GM21786 (cell line): ENCODE data around the gene ZNF212.
"Not testable (repeated sequence)": the region's sequence is repeated elsewhere in the genome, so short reads cannot be mapped to it uniquely, and the experiment has no call there.

Source experiments
- ATAC-seq: cut with Tn5 transposase; IDR thresholded peaks from one replicate; pipeline ENCODE4 v1.9.1; 2021; ENCODE audit not compliant: unreplicated experiment

Gene ZNF212

GRCh38 chr7:149252378-149252777 lies 12.9 kb downstream of the ZNF212 start:
- no peak for ATAC-seq

GRCh38 chr7:149253665-149254064 lies 14.2 kb downstream of the ZNF212 start:
- no peak for ATAC-seq

GRCh38 chr7:149254181-149254858 lies 14.9 kb downstream of the ZNF212 start:
- ATAC-seq: no peak

GRCh38 chr7:149255174-149255573 lies 15.7 kb downstream of the ZNF212 start:
- no peak for ATAC-seq

- ATAC-seq: no peak
Measured at GRCh38 chr7:149256568-149256967, 17.1 kb downstream of the ZNF212 start.

GRCh38 chr7:149257146-149257545 lies 17.7 kb downstream of the ZNF212 start:
- no peak for ATAC-seq

- no peak for ATAC-seq
Measured at GRCh38 chr7:149261316-149261828, 21.9 kb downstream of the ZNF212 start.

- peak; percentile 84 for ATAC-seq
Measured at GRCh38 chr7:149261829-149262617, 22.6 kb downstream of the ZNF212 start, which contains the start of gene ZNF783. Gene ZNF783 (plus strand): TSS chr7:149262196. CDS start chr7:149262334, 138 bp downstream.

GRCh38 chr7:149266451-149266850 lies 27.0 kb downstream of the ZNF212 start:
- no peak for ATAC-seq

- no peak for ATAC-seq
Measured at GRCh38 chr7:149267733-149268132, 28.3 kb downstream of the ZNF212 start.

GRCh38 chr7:149274424-149274823 lies 35.0 kb downstream of the ZNF212 start:
- ATAC-seq: not testable (repeated sequence)

GRCh38 chr7:149277871-149278270 lies 38.4 kb downstream of the ZNF212 start:
- ATAC-seq: no peak

GRCh38 chr7:149278396-149278795 lies 38.9 kb downstream of the ZNF212 start:
- ATAC-seq: no peak

- ATAC-seq: no peak
Measured at GRCh38 chr7:149279111-149279743, 39.8 kb downstream of the ZNF212 start.

GRCh38 chr7:149280151-149280550 lies 40.7 kb downstream of the ZNF212 start:
- no peak for ATAC-seq

- no peak for ATAC-seq
Measured at GRCh38 chr7:149280661-149281507, 41.4 kb downstream of the ZNF212 start.

- ATAC-seq: no peak
Measured at GRCh38 chr7:149281508-149282330, 42.3 kb downstream of the ZNF212 start.

- no peak for ATAC-seq
Measured at GRCh38 chr7:149282331-149282655, 42.8 kb downstream of the ZNF212 start.

GRCh38 chr7:149283321-149283720 lies 43.9 kb downstream of the ZNF212 start:
- no peak for ATAC-seq

GRCh38 chr7:149284343-149284742 lies 44.9 kb downstream of the ZNF212 start:
- ATAC-seq: no peak
